Astrocyte of the spinal cord (primary cell): ENCODE data around the gene ERO1A.
"Not testable (repeated sequence)": the region's sequence is repeated elsewhere in the genome, so short reads cannot be mapped to it uniquely, and the experiment has no call there.

Source experiments
- DNase-seq: peaks from one replicate; pipeline ENCODE4 v3.0.0; 2011; ENCODE audit warnings: low read depth, low spot score
- H3K4me3 ChIP-seq: 2 replicates; pipeline ENCODE4 v1.5.1; 2011; ENCODE audit warnings: low read depth, mild to moderate bottlenecking, low read length, moderate library complexity
- in situ Hi-C: cut with HindIII; loops from 2 replicates; pipeline ENCODE4 v1.10.0; 2017; ENCODE audit warnings: low sequenced_read_pairs
- TF ChIP-seq, protein P1 (sequence below): IDR thresholded peaks from 2 replicates; pipeline ENCODE4 v1.5.1; 2012; ENCODE audit warnings: low read depth, mild to moderate bottlenecking, low read length, inconsistent platforms

Gene ERO1A

DNA sequence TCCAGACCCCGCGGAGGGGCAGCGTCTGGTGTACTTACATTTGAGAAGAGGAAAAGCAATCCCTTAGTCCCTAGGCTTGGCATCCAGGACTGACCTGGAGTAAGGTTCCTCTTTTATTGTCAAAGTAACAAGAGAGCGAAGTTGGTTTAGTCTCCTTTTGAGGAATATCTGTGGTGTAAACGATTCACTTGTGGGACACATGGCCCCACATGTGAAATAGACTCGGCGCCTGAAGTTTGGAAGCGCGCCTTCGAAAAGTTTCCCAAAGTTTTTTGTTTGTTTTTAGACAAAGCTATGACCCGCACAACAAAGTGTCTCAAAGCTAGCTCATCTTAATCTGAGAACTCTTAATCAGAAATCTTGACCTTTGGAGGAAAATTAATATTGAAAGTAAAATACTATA, 35.4 kb upstream of the ERO1A start:
- DNase-seq: peak; percentile 31
- TF ChIP-seq, protein P1, sequence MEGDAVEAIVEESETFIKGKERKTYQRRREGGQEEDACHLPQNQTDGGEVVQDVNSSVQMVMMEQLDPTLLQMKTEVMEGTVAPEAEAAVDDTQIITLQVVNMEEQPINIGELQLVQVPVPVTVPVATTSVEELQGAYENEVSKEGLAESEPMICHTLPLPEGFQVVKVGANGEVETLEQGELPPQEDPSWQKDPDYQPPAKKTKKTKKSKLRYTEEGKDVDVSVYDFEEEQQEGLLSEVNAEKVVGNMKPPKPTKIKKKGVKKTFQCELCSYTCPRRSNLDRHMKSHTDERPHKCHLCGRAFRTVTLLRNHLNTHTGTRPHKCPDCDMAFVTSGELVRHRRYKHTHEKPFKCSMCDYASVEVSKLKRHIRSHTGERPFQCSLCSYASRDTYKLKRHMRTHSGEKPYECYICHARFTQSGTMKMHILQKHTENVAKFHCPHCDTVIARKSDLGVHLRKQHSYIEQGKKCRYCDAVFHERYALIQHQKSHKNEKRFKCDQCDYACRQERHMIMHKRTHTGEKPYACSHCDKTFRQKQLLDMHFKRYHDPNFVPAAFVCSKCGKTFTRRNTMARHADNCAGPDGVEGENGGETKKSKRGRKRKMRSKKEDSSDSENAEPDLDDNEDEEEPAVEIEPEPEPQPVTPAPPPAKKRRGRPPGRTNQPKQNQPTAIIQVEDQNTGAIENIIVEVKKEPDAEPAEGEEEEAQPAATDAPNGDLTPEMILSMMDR: no peak
- peak overlapping the region; percentile 98 for H3K4me3 ChIP-seq
- in situ Hi-C loops: no loop called here

DNA sequence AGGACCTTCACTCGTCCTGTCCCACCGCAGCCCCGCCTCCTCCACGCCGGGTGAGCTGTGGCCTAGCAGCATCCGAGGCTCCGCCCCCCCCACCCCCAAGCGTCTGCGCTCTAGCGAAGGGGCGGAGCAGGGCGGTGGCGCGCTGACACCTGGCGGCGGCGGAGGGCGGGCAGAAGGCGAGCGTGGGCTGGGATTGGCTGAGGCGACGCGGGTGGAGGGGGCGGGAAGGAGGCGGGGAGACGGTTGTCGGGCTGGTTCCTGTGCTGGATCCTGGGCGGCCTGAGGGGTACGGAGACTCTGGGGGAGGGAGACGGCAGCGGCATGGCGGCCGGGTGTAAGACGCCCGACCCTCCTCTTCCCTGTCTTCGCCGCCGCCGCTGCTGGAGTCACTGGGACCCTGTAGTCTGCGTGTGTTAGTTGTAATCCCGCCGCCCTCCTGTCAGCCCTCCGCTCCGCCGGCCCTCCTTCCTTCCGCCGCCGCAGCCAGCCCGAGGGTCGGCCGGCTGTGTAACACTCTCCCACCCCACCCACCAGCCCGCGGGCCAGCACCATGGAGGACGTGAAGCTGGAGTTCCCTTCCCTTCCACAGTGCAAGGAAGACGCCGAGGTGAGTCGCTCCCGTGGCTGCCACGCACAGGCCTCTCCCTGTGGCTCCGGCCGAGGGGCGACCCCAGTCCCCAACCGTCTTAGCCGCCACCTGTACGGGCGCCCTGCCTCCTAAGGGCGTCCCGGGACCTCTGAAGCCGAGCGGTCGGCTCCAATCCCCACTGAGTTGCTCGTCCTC, 34.8 kb upstream of the ERO1A start, which contains the start of gene STYX:
TSS of gene STYX (plus strand) at position 242 of the 784 bp plus-strand sequence. CDS start at position 551, 309 bp downstream.
- TF ChIP-seq, protein P1: no peak
- peak within 1 kb of the TSS; percentile 98 for H3K4me3 ChIP-seq
- peak; percentile 99 for DNase-seq
- in situ Hi-C loops: no loop called here

DNA sequence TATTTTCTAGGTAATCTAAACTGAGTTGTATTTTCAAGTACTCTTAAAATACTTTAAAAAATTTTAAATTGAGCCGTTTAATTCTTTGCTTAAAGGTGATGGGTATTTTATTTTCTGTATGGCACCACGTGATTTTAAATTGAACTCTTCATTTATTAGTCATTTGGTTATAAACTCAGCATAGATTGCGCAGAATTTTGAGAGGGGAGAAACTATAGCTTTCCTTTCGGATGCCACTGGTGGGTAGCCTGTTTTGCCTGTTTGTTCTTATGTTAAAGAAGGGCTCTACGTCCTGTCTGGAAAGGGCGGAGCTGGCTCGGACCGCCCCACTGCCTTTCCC, 34.2 kb upstream of the ERO1A start:
- peak overlapping the region; percentile 35 for H3K4me3 ChIP-seq
- no peak for DNase-seq
- in situ Hi-C loops: no loop called here
- TF ChIP-seq, protein P1: no peak

DNA sequence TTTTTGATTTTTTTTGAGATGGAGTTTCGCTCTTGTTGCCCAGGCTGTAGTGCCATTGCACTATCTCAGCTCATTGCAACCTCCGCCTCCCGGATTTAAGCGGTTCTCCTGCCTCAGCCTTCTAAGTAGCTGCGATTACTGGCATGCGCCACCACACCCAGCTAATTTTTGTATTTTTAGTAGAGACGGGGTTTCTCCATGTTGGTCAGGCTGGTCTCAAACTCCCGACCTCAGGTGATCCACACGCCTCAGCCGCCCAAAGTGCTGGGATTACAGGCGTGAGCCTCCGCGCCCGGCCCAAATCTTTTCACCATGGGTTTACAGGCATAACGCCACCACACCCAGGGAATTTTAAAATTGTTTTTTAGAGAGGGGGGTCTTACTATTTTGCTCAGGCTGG, 33.7 kb upstream of the ERO1A start:
- in situ Hi-C loops, H3K4me3 ChIP-seq: not testable (repeated sequence)

DNA sequence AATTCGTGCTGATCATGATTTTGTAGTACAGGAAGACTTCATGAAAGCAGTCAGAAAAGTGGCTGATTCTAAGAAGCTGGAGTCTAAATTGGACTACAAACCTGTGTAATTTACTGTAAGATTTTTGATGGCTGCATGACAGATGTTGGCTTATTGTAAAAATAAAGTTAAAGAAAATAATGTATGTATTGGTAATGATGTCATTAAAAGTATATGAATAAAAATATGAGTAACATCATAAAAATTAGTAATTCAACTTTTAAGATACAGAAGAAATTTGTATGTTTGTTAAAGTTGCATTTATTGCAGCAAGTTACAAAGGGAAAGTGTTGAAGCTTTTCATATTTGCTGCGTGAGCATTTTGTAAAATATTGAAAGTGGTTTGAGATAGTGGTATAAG, 32.2 kb upstream of the ERO1A start:
- in situ Hi-C loops, DNase-seq, H3K4me3 ChIP-seq: not testable (repeated sequence)

More for the DNA sequence above, 33.7 kb upstream of the ERO1A start:
- DNase-seq: not testable (repeated sequence)

DNA sequence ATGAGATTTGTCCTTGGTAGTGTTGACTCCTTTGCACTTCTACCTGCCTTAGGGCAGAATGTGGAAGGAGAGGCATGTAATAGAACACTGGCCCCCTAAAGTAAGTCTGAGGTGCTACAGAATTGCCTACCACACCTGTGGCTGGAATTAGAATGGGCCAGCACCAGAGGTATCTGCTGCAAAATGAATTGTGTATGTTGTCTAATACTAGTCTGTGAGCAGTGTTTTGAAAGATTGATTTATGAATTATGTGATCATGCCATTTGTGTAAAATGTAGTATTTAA, 28.9 kb upstream of the ERO1A start:
- in situ Hi-C loops: no loop called here
- TF ChIP-seq, protein P1: no peak
- H3K4me3 ChIP-seq: no peak overlapping the region
- no peak for DNase-seq

DNA sequence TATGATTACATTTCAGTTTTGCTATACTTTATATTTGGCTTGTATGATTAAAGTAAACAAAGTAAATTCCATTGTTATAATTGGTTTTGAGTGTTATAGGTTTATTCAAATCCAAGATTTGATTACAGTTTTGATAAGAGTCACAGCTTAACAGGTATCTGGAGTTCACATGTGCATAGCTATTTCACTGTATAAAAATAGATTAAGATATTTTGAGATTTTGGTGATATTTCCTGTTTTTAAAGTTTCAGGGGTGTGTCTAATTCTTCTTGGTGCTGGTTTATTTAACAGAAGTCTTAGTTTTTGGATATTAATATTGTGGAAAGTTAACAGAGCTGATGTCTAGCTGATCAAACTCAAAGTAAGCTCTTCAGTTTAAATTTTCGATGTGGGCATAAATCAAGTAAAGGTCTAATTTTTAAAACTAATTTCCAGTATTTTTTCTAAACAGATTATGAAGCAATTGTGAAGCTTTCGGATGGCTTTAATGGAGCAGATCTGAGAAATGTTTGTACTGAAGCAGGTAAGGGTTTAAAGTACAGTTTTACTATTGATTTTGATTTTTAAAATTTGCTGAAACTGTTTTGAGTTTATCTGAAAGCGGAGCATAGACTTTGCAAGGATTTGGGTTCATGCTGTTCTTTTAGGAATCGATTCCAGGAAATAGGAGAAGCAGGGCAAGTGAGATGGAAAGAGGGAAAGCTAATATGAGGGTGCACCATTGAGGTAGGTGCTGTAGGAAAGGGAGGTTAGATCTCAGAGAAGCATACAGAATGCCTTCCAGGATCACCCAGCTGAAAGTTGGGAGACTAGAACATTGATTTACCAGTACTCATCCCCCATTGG, 28.4 kb upstream of the ERO1A start:
- TF ChIP-seq, protein P1: no peak
- no peak overlapping the region for H3K4me3 ChIP-seq
- DNase-seq: no peak
- in situ Hi-C loops: no loop called here
